ENCODE data around the gene VWDE. TPM values are rescaled to one million over a fixed set of nuclear protein-coding genes. Genes with fewer than 3 reads are reported as not detected.

VWDE gene
- total and polyA plus RNA-seq, 2 donors (not counting 1 experiment from before 2014, with no cell fraction given) = not detected

- Mint-ChIP-seq H3K4me1 (peaks cover under 1% of the 10 kb centered on the region), H3K27ac (no peak overlapping the region), H3K9me3 (ENCODE audit: insufficient read depth) (peaks cover 3% of the 10 kb centered on the region), H3K4me3 (no peak overlapping the region), H3K27me3 (peaks cover 4% of the 10 kb centered on the region)
- H3K27me3 ChIP-seq (replicated peaks in 1 of 4; ENCODE audit: control extremely low read depth in 1 of 4, control insufficient read depth in 3 of 4, insufficient read depth in 4 of 4, low read length in 3 of 4) = no peaks in the 10 kb centered on the region
- no peak overlapping the region for H3K4me3 ChIP-seq (ENCODE audit: control extremely low read depth in 1 of 5, extremely low read depth in 1 of 5, insufficient read depth in 1 of 5, low read depth in 2 of 5, low read length in 4 of 5)
- no peaks in the 10 kb centered on the region for H3K9me3 ChIP-seq (ENCODE audit: control extremely low read depth in 1 of 3, control insufficient read depth in 2 of 3, insufficient read depth in 1 of 3, low read length in 2 of 3)
- POLR2A ChIA-PET = no interaction called here
- no peaks in the 10 kb centered on the region for H3K4me1 ChIP-seq (ENCODE audit: control insufficient read depth in 2 of 2, insufficient read depth in 2 of 2, low read length in 2 of 2)
- H4K20me1 ChIP-seq (ENCODE audit: control insufficient read depth, insufficient read depth, low read length, poor library complexity, severe bottlenecking) = no peaks in the 10 kb centered on the region
- no peaks in the 10 kb centered on the region for H3K36me3 ChIP-seq (replicated peaks in 1 of 2; ENCODE audit: control extremely low read depth in 1 of 2, control insufficient read depth in 1 of 2, extremely low read depth in 1 of 2, insufficient read depth in 2 of 2, low read length in 1 of 2)
- intact Hi-C loops (cut with micrococcal nuclease) = no loop called here
- TF ChIP-seq, protein P1, sequence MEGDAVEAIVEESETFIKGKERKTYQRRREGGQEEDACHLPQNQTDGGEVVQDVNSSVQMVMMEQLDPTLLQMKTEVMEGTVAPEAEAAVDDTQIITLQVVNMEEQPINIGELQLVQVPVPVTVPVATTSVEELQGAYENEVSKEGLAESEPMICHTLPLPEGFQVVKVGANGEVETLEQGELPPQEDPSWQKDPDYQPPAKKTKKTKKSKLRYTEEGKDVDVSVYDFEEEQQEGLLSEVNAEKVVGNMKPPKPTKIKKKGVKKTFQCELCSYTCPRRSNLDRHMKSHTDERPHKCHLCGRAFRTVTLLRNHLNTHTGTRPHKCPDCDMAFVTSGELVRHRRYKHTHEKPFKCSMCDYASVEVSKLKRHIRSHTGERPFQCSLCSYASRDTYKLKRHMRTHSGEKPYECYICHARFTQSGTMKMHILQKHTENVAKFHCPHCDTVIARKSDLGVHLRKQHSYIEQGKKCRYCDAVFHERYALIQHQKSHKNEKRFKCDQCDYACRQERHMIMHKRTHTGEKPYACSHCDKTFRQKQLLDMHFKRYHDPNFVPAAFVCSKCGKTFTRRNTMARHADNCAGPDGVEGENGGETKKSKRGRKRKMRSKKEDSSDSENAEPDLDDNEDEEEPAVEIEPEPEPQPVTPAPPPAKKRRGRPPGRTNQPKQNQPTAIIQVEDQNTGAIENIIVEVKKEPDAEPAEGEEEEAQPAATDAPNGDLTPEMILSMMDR (IDR thresholded peaks at IDR 0.05) = no peak
- TF ChIP-seq EZH2 (IDR thresholded peaks at IDR 0.05; ENCODE audit: borderline replicate concordance, insufficient read depth, low read depth, low read length, poor library complexity, severe bottlenecking) = no peak
- WGBS (ENCODE audit: insufficient coverage) = 93% methylated on average over 3 of the region's 4 CpGs
- no peak for DNase-seq
- H3K9ac ChIP-seq (ENCODE audit: low read length) = no peak overlapping the region
- no peak for ATAC-seq (ENCODE audit: low read depth)
- CTCF ChIA-PET = no interaction called here
- H3K79me2 ChIP-seq (ENCODE audit: control insufficient read depth, insufficient read depth, low read length) = no peaks in the 10 kb centered on the region
- H3K27ac ChIP-seq (ENCODE audit: low read length in 2 of 2) = no peak overlapping the region
- H2AFZ ChIP-seq (ENCODE audit: insufficient read depth, low read depth, low read length, poor library complexity, severe bottlenecking) = no peak overlapping the region
- no peak overlapping the region for H3K4me2 ChIP-seq (replicated peaks; ENCODE audit: low read depth, low read length, poor library complexity, severe bottlenecking)
Measured at GRCh38 chr7:12300415-12300814, 103.2 kb downstream of the VWDE start.

DNA sequence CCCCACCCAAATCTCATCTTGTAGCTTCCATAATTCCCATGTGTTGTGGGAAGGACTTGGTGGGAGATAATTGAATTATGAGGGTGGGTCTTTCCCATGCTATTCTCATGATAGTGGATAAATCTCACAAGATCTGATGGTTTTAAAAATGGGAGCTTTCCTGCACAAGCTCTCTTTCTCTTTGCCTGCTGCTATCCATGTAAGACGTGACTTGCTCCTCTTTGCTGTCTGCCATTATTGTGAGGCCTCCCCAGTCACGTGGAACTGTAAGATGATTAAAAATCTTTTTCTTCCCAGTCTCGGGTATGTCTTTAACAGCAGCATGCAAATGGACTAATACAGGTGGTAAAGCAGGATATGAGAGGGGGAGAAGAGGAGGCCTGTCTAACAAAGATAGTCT lies 104.3 kb downstream of the VWDE start:
- no peak for TF ChIP-seq EZH2 (IDR thresholded peaks at IDR 0.05; ENCODE audit: borderline replicate concordance, insufficient read depth, low read depth, low read length, poor library complexity, severe bottlenecking)
- TF ChIP-seq, protein P1 (IDR thresholded peaks at IDR 0.05) = no peak
- Histone ChIP-seq H3K4me1 (ENCODE audit: control insufficient read depth in 2 of 2, insufficient read depth in 2 of 2, low read length in 2 of 2) (peaks cover 8 to 10% of the 10 kb centered on the region in 2 donors), H3K27me3 (replicated peaks in 1 of 4; ENCODE audit: control extremely low read depth in 1 of 4, control insufficient read depth in 3 of 4, insufficient read depth in 4 of 4, low read length in 3 of 4) (no peaks in the 10 kb centered on the region), H4K20me1 (ENCODE audit: control insufficient read depth, insufficient read depth, low read length, poor library complexity, severe bottlenecking) (no peaks in the 10 kb centered on the region), H3K4me2 (replicated peaks; ENCODE audit: low read depth, low read length, poor library complexity, severe bottlenecking) (no peak overlapping the region), H3K27ac (ENCODE audit: low read length in 2 of 2) (no peak overlapping the region), H3K36me3 (replicated peaks in 1 of 2; ENCODE audit: control extremely low read depth in 1 of 2, control insufficient read depth in 1 of 2, extremely low read depth in 1 of 2, insufficient read depth in 2 of 2, low read length in 1 of 2) (no peaks in the 10 kb centered on the region), H2AFZ (ENCODE audit: insufficient read depth, low read depth, low read length, poor library complexity, severe bottlenecking) (no peak overlapping the region), H3K79me2 (ENCODE audit: control insufficient read depth, insufficient read depth, low read length) (no peaks in the 10 kb centered on the region), H3K4me3 (ENCODE audit: control extremely low read depth in 1 of 5, extremely low read depth in 1 of 5, insufficient read depth in 1 of 5, low read depth in 2 of 5, low read length in 4 of 5) (no peak overlapping the region), H3K9ac (ENCODE audit: low read length) (no peak overlapping the region), H3K9me3 (ENCODE audit: control extremely low read depth in 1 of 3, control insufficient read depth in 2 of 3, insufficient read depth in 1 of 3, low read length in 2 of 3) (peaks cover 0 to 2% (median 0%) of the 10 kb centered on the region in 3 donors)
- CTCF ChIA-PET = no interaction called here
- H3K4me3 Mint-ChIP-seq = no peak overlapping the region
- intact Hi-C loops (cut with micrococcal nuclease) = no loop called here
- POLR2A ChIA-PET = no interaction called here
- ATAC-seq (ENCODE audit: low read depth) = no peak
- no peak overlapping the region for H3K27ac Mint-ChIP-seq
- peaks cover 5% of the 10 kb centered on the region for H3K9me3 Mint-ChIP-seq (ENCODE audit: insufficient read depth)
- H3K4me1 Mint-ChIP-seq = peaks cover 11% of the 10 kb centered on the region
- 100% methylated on average over 1 of the region's 3 CpGs for WGBS (ENCODE audit: insufficient coverage)
- peaks cover 4% of the 10 kb centered on the region for H3K27me3 Mint-ChIP-seq
- DNase-seq = no peak

Data from B cell (primary cell).